SK-N-SH (cell line): Measurements from ENCODE around the gene OXTR. TPM values are rescaled to one million over a fixed set of nuclear protein-coding genes. Genes with fewer than 3 reads are reported as not detected.

Experiments used
- CTCF ChIA-PET: fragments of 300-600, 350-600 bp; formaldehyde crosslinking; extraction: SDS; loops from one replicate; lab custom pipeline; 2021; lab: Yijun Ruan, JAX
- POLR2A ChIA-PET: fragments of 350-600 bp; sonication (Branson Sonifier 250); formaldehyde crosslinking; extraction: SDS; loops from one replicate; lab custom pipeline; 2020; ENCODE audit warnings: antibody characterized with exemption, inconsistent platforms; lab: Yijun Ruan, JAX
- DNase-seq: peaks from one replicate; pipeline ENCODE4 v3.0.0; 2012
- H2AFZ ChIP-seq: fragments of 200-600 bp; sonication (generic); 2 replicates; pipeline ENCODE4 v1.8.1; 2016; ENCODE audit warnings: antibody characterized with exemption, mild to moderate bottlenecking, low read depth
- H3F3A ChIP-seq: fragments of 200-600 bp; sonication (generic); replicated peaks from 2 replicates; pipeline ENCODE3; 2016; ENCODE audit warnings: antibody characterized with exemption, mild to moderate bottlenecking; ENCODE audit not compliant: insufficient read depth
- H3K27ac ChIP-seq, 2 experiments: fragments of 200-500 bp in 1 of 2; fragments of 200-600 bp in 1 of 2; sonication (Bioruptor generic) in 1 of 2; sonication (generic), shearing (Covaris generic) in 1 of 2; 2 replicates each; pipeline versions ENCODE4 v1.5.1 to v1.6.1; 2014 to 2016; ENCODE audit warnings: low read depth in 2 of 2, inconsistent platforms in 1 of 2, low read length in 1 of 2, mild to moderate bottlenecking in 1 of 2, mixed read lengths in 1 of 2
- H3K27me3 ChIP-seq: fragments of 200-600 bp; sonication (generic), shearing (Covaris generic); 2 replicates; pipeline ENCODE4 v1.6.1; 2016; ENCODE audit warnings: mixed run types; ENCODE audit not compliant: insufficient read depth
- H3K36me3 ChIP-seq, 2 experiments: fragments of 200-500 bp in 1 of 2; fragments of 200-600 bp in 1 of 2; sonication (Bioruptor generic) in 1 of 2; sonication (generic) in 1 of 2; replicated peaks in 1 of 2; 2 replicates each; pipeline versions ENCODE3 to v1.5.1; 2014 to 2016; ENCODE audit warnings: low read length in 1 of 2, mild to moderate bottlenecking in 1 of 2; ENCODE audit not compliant: insufficient read depth in 2 of 2, control insufficient read depth in 1 of 2
- H3K4me1 ChIP-seq, 2 experiments: fragments of 200-500 bp in 1 of 2; fragments of 200-600 bp in 1 of 2; sonication (Bioruptor generic) in 1 of 2; sonication (generic), shearing (Covaris generic) in 1 of 2; 2 replicates each; pipeline versions ENCODE4 v1.5.1 to v1.6.1; 2014 to 2016; ENCODE audit warnings: low read depth in 1 of 2, low read length in 1 of 2, mixed run types in 1 of 2; ENCODE audit not compliant: insufficient read depth in 2 of 2, control insufficient read depth in 1 of 2
- H3K4me2 ChIP-seq: fragments of 200-600 bp; sonication (generic), shearing (Covaris generic); 2 replicates; pipeline ENCODE4 v1.6.1; 2017; ENCODE audit warnings: mixed run types
- H3K4me3 ChIP-seq, 2 experiments: fragments of 200-500 bp in 1 of 2; fragments of 200-600 bp in 1 of 2; sonication (Bioruptor generic) in 1 of 2; sonication (generic), shearing (Covaris generic) in 1 of 2; 2 replicates each; pipeline versions ENCODE4 v1.5.1 to v1.8.1; 2014 to 2016; ENCODE audit warnings: low read depth in 2 of 2, inconsistent platforms in 1 of 2, low read length in 1 of 2, mild to moderate bottlenecking in 1 of 2, mixed read lengths in 1 of 2, moderate library complexity in 1 of 2
- H3K79me2 ChIP-seq: fragments of 200-600 bp; sonication (generic); 2 replicates; pipeline ENCODE4 v1.8.1; 2017; ENCODE audit warnings: mild to moderate bottlenecking; ENCODE audit not compliant: insufficient read depth
- H3K9ac ChIP-seq: fragments of 200-600 bp; sonication (generic); 2 replicates; pipeline ENCODE4 v1.6.1; 2017; ENCODE audit warnings: mixed run types
- H3K9me2 ChIP-seq: fragments of 200-600 bp; sonication (generic); 2 replicates; pipeline ENCODE4 v1.6.1; 2017; ENCODE audit warnings: mixed run types
- H3K9me3 ChIP-seq: fragments of 200-600 bp; sonication (generic); 2 replicates; pipeline ENCODE4 v1.6.1; 2017; ENCODE audit warnings: mixed run types, mild to moderate bottlenecking, moderate library complexity
- H4K20me1 ChIP-seq: fragments of 200-600 bp; sonication (generic); 2 replicates; pipeline ENCODE4 v1.6.1; 2017; ENCODE audit warnings: mild to moderate bottlenecking, mixed run types; ENCODE audit not compliant: insufficient read depth
- FOSL2 ChIP-seq: IDR thresholded peaks from 2 replicates; pipeline ENCODE4 v1.4.0; 2012; ENCODE audit warnings: low read depth, mild to moderate bottlenecking, moderate library complexity, borderline replicate concordance
- NRF1 ChIP-seq: IDR thresholded peaks from 2 replicates; pipeline ENCODE4 v1.6.1; 2012; ENCODE audit warnings: low read depth, mild to moderate bottlenecking, low read length
- POLR2AphosphoS5 ChIP-seq: IDR thresholded peaks from 2 replicates; pipeline ENCODE4 v1.6.1; 2012; ENCODE audit warnings: low read depth, low read length
- RXRA ChIP-seq: IDR thresholded peaks from 2 replicates; pipeline ENCODE4 v1.4.0; 2012; ENCODE audit warnings: low read depth, mild to moderate bottlenecking, borderline replicate concordance
- TCF12 ChIP-seq: IDR thresholded peaks from 2 replicates; pipeline ENCODE4 v1.4.0; 2012
- WGBS: methylation state at CpG from one replicate; pipeline ENCODE4 v1.1.6; 2017; ENCODE audit warnings: low lambda C conversion rate; 5-methylcytosine and 5-hydroxymethylcytosine counted together
- polyA plus RNA-seq, 3 experiments: library from polyadenylated mRNA; depleted of rRNA; stranded (reverse); fragments of >200 nt; gene quantifications; 2 replicates each; pipeline ENCODE4 v1.2.3, GENCODE V29; 2012
- TF ChIP-seq, protein P1 (sequence below): IDR thresholded peaks from 2 replicates; pipeline ENCODE4; 2012
- TF ChIP-seq, protein P2 (sequence below): fragments of 200-600 bp; sonication (generic); IDR thresholded peaks from 2 replicates; pipeline ENCODE4 v1.6.1; 2017; ENCODE audit warnings: antibody characterized with exemption, mild to moderate bottlenecking, moderate library complexity
- TF ChIP-seq, protein P3 (sequence below): IDR thresholded peaks from 2 replicates; pipeline ENCODE4 v1.4.0; 2012; ENCODE audit warnings: low read depth, borderline replicate concordance

OXTR gene
- polyA plus RNA-seq, 1 of the 3 experiments (the other 2 are of a cell fraction) = 1.8 TPM

DNA sequence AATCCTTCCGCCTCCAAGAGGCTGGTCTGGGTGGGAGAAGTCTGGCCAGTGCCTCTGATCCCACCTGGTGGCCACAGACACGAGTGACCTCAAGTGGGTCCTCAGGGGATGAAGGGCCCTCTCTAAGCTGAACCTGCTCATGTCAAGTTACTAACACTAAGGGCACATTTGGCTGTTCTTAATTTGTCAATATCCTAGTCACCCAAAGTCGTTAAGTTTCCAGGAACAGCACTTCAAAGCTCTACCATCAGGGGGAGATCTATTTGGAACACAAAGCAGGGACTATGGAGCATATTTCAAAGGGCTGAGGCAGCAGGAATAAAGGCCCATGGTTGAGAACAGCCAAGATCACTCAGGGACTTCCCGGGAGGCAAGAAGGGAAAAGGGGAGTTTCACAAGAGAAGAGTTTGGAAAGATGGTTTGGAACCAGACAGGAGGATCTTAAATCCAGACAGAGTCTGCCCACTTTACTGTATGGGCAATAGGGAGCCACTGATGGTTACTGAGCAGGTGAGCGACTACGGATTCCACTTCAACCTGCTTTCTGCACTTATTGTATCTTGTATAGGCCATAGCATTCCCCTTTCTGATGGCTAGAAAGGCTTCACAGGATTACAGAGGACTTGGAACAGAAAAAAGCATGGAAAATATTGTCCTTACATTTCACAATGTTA, 13.7 kb downstream of the OXTR start:
- H3K27me3 ChIP-seq = no peaks in the 10 kb centered on the region
- H3F3A ChIP-seq = no peaks in the 10 kb centered on the region
- H3K9ac ChIP-seq = no peak overlapping the region
- no peaks in the 10 kb centered on the region for H3K9me2 ChIP-seq
- H3K4me3 ChIP-seq = no peak overlapping the region
- H3K4me1 ChIP-seq = no peaks in the 10 kb centered on the region
- POLR2A ChIA-PET = no interaction called here
- no peak for DNase-seq
- no peaks in the 10 kb centered on the region for H3K9me3 ChIP-seq
- H3K4me2 ChIP-seq = no peak overlapping the region
- H3K27ac ChIP-seq = no peak overlapping the region
- TF ChIP-seq TCF12 (no peak), POLR2AphosphoS5 (no peak), RXRA (no peak), FOSL2 (no peak)
- TF ChIP-seq, protein P1, sequence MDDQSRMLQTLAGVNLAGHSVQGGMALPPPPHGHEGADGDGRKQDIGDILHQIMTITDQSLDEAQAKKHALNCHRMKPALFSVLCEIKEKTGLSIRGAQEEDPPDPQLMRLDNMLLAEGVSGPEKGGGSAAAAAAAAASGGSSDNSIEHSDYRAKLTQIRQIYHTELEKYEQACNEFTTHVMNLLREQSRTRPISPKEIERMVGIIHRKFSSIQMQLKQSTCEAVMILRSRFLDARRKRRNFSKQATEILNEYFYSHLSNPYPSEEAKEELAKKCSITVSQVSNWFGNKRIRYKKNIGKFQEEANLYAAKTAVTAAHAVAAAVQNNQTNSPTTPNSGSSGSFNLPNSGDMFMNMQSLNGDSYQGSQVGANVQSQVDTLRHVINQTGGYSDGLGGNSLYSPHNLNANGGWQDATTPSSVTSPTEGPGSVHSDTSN = no peak
- TF ChIP-seq, protein P2, sequence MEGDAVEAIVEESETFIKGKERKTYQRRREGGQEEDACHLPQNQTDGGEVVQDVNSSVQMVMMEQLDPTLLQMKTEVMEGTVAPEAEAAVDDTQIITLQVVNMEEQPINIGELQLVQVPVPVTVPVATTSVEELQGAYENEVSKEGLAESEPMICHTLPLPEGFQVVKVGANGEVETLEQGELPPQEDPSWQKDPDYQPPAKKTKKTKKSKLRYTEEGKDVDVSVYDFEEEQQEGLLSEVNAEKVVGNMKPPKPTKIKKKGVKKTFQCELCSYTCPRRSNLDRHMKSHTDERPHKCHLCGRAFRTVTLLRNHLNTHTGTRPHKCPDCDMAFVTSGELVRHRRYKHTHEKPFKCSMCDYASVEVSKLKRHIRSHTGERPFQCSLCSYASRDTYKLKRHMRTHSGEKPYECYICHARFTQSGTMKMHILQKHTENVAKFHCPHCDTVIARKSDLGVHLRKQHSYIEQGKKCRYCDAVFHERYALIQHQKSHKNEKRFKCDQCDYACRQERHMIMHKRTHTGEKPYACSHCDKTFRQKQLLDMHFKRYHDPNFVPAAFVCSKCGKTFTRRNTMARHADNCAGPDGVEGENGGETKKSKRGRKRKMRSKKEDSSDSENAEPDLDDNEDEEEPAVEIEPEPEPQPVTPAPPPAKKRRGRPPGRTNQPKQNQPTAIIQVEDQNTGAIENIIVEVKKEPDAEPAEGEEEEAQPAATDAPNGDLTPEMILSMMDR = peak; percentile 32
- H2AFZ ChIP-seq = no peak overlapping the region
- CTCF ChIA-PET = interaction anchor here (0.9 to 2.9 kb wide), 5 partner anchors 14 to 105 kb away, joined by 3 to 22 read pairs (median 3); partner anchors contain the start of gene OXTR
- peaks cover 0 to 2% of the 10 kb centered on the region in 2 experiments for H3K36me3 ChIP-seq
- H4K20me1 ChIP-seq = no peaks in the 10 kb centered on the region
- H3K79me2 ChIP-seq = no peaks in the 10 kb centered on the region
- WGBS = 88% methylated on average over 5 of the region's 6 CpGs

DNA sequence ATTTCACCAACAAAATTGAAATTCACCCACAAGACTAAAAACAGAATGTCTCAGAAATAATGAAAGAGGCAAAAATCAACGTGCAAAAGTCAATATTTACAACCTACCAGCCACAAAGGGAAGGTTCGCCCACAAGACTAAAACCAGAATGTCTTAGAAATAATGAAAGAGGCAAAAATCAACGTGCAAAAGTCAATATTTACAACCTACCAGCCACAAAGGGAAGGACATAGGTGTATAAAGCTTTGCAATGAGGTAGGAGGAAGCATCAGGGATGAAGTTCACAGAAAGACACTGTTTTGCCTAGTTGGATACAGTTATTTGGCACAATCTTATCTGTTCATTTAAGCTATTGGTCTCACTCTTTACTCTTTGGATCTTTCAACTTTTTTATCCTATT, 14.3 kb downstream of the OXTR start:
- ChIA-PET CTCF (interaction anchor here (0.9 to 2.9 kb wide), 4 partner anchors 14 to 104 kb away, joined by 3 to 22 read pairs (median 6); partner anchors contain the start of gene OXTR), POLR2A (no interaction called here)
- Histone ChIP-seq H3K36me3 (peaks cover 0 to 2% of the 10 kb centered on the region in 2 experiments), H3K4me1 (no peaks in the 10 kb centered on the region), H3K9ac (no peak overlapping the region), H3K27ac (no peak overlapping the region), H3K27me3 (no peaks in the 10 kb centered on the region), H3F3A (no peaks in the 10 kb centered on the region), H4K20me1 (no peaks in the 10 kb centered on the region), H3K9me3 (no peaks in the 10 kb centered on the region), H2AFZ (no peak overlapping the region), H3K4me3 (no peak overlapping the region), H3K9me2 (no peaks in the 10 kb centered on the region), H3K4me2 (no peak overlapping the region), H3K79me2 (no peaks in the 10 kb centered on the region)
- no peak for DNase-seq
- TF ChIP-seq, protein P3, sequence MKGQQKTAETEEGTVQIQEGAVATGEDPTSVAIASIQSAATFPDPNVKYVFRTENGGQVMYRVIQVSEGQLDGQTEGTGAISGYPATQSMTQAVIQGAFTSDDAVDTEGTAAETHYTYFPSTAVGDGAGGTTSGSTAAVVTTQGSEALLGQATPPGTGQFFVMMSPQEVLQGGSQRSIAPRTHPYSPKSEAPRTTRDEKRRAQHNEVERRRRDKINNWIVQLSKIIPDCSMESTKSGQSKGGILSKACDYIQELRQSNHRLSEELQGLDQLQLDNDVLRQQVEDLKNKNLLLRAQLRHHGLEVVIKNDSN = no peak
- no peak for TF ChIP-seq NRF1
- WGBS = 55% methylated on average over 3 of the region's 3 CpGs
